ENCODE measurements around the gene SART3.
"Not testable (repeated sequence)": the region's sequence is repeated elsewhere in the genome, so short reads cannot be mapped to it uniquely, and the experiment has no call there.

The SART3 gene

GRCh38 chr12:108505129-108505528, 55.8 kb downstream of the SART3 start:
- TF ChIP-seq CTCF (IDR thresholded peaks at IDR 0.05; ENCODE audit: low read depth, low read length), result no peak

GRCh38 chr12:108502922-108503321, 58.1 kb downstream of the SART3 start:
- TF ChIP-seq CTCF (IDR thresholded peaks at IDR 0.05; ENCODE audit: low read depth, low read length), result no peak
- DNase-seq (ENCODE audit: extremely low read depth, low read depth), result no peak

More at GRCh38 chr12:108505129-108505528, 55.8 kb downstream of the SART3 start:
- no peak for DNase-seq (ENCODE audit: extremely low read depth, low read depth)

GRCh38 chr12:108498136-108498535, 62.8 kb downstream of the SART3 start:
- DNase-seq (ENCODE audit: extremely low read depth, low read depth), result no peak
- no peak for TF ChIP-seq CTCF (IDR thresholded peaks at IDR 0.05; ENCODE audit: low read depth, low read length)

GRCh38 chr12:108495823-108496579, 65.0 kb downstream of the SART3 start:
- DNase-seq (ENCODE audit: extremely low read depth, low read depth), result no peak
- TF ChIP-seq CTCF (IDR thresholded peaks at IDR 0.05; ENCODE audit: low read depth, low read length), result no peak

GRCh38 chr12:108495054-108495453, 65.9 kb downstream of the SART3 start:
- TF ChIP-seq CTCF (IDR thresholded peaks at IDR 0.05; ENCODE audit: low read depth, low read length), result peak; percentile 48
- DNase-seq (ENCODE audit: extremely low read depth, low read depth), result no peak

- no peak for DNase-seq (ENCODE audit: extremely low read depth, low read depth)
- no peak for TF ChIP-seq CTCF (IDR thresholded peaks at IDR 0.05; ENCODE audit: low read depth, low read length)
These were observed 69.7 kb downstream of the SART3 start for GRCh38 chr12:108491256-108491655.

GRCh38 chr12:108487029-108487428, 73.9 kb downstream of the SART3 start:
- DNase-seq (ENCODE audit: extremely low read depth, low read depth), result not testable (repeated sequence)

- not testable (repeated sequence) for DNase-seq (ENCODE audit: extremely low read depth, low read depth)
These were observed 75.6 kb downstream of the SART3 start for GRCh38 chr12:108485371-108485770.
